GM19455 (cell line): ENCODE data around the gene LDB1.
A peak's percentile ranks its signal among the peaks of the same experiment; 100 is the strongest.

Source experiments
- ATAC-seq: cut with Tn5 transposase; IDR thresholded peaks from one replicate; pipeline ENCODE4 v1.9.1; 2021; ENCODE audit not compliant: unreplicated experiment

The LDB1 gene

GRCh38 chr10:102120142-102120990 is at the start of gene LDB1:
LDB1 (minus strand) TSS chr10:102120368; CDS start chr10:102120110, 258 bp downstream.
- peak; percentile 73 for ATAC-seq

- no peak for ATAC-seq
Observed at GRCh38 chr10:102167861-102168260, 47.7 kb upstream of the LDB1 start.

GRCh38 chr10:102163342-102163989 is 43.3 kb upstream of the LDB1 start:
- ATAC-seq, result no peak

GRCh38 chr10:102159831-102160230 is 39.7 kb upstream of the LDB1 start:
- no peak for ATAC-seq

GRCh38 chr10:102159051-102159597 is 39.0 kb upstream of the LDB1 start:
- no peak for ATAC-seq

GRCh38 chr10:102157224-102157623 is 37.1 kb upstream of the LDB1 start:
- ATAC-seq, result no peak

- no peak for ATAC-seq
Observed at GRCh38 chr10:102154466-102155116, 34.4 kb upstream of the LDB1 start.

GRCh38 chr10:102153093-102153620 is 33.0 kb upstream of the LDB1 start:
- ATAC-seq, result no peak

- ATAC-seq, result peak; percentile 32
Observed at GRCh38 chr10:102152545-102152890, 32.4 kb upstream of the LDB1 start.

- peak; percentile 82 for ATAC-seq
Observed at GRCh38 chr10:102151774-102152544, 31.8 kb upstream of the LDB1 start, which contains the start of gene NOLC1. NOLC1 (plus strand) TSS chr10:102152389; CDS start chr10:102152411, 22 bp downstream.

GRCh38 chr10:102150970-102151773 is 31.0 kb upstream of the LDB1 start:
- no peak for ATAC-seq

GRCh38 chr10:102148275-102148674 is 28.1 kb upstream of the LDB1 start:
- ATAC-seq, result no peak

GRCh38 chr10:102147561-102147960 is 27.4 kb upstream of the LDB1 start:
- no peak for ATAC-seq

GRCh38 chr10:102146971-102147428 is 26.8 kb upstream of the LDB1 start:
- no peak for ATAC-seq

- no peak for ATAC-seq
Observed at GRCh38 chr10:102141583-102142107, 21.5 kb upstream of the LDB1 start.

- ATAC-seq, result no peak
Observed at GRCh38 chr10:102140913-102141540, 20.9 kb upstream of the LDB1 start.

GRCh38 chr10:102140218-102140617 is 20.1 kb upstream of the LDB1 start:
- ATAC-seq, result no peak

GRCh38 chr10:102139281-102140110 is 19.3 kb upstream of the LDB1 start:
- ATAC-seq, result no peak
